K562 (cell line): ENCODE data around the gene NHSL2. TPM values are rescaled to one million over a fixed set of nuclear protein-coding genes. Genes with fewer than 3 reads are reported as not detected.

Experiments used
- ATAC-seq: fragments of 200-7000 bp; cut with Tn5 transposase; 3 replicates; pipeline ENCODE4 v1.9.1; 2020; ENCODE audit warnings: moderate library complexity
- BruUV-seq: library from RNA; stranded (reverse); fragments of 400-500 nt; replicated peaks from 2 replicates; lab custom pipeline; 2021; lab: Mats Ljungman, UMichigan
- CTCF ChIA-PET: fragments of 300-600 bp; formaldehyde crosslinking; extraction: SDS; loops from one replicate; lab custom pipeline; 2021; ENCODE audit warnings: low intra/inter-chr PET ratio; lab: Yijun Ruan, JAX
- POLR2A ChIA-PET: fragments of 300-600, 350-650 bp; sonication (Branson Sonifier 250); formaldehyde crosslinking; extraction: SDS; loops from one replicate; lab custom pipeline; 2021; ENCODE audit warnings: antibody characterized with exemption, inconsistent platforms; lab: Yijun Ruan, JAX
- DNase-seq, 4 experiments: peaks; one replicate each; pipeline versions ENCODE4 v3.0.0 to v3.0.0-alpha.2; 2011 to 2018; ENCODE audit warnings: low spot score in 3 of 4, mixed read lengths in 3 of 4; ENCODE audit errors: extremely low read depth in 1 of 4
- FAIRE-seq: peaks from 2 replicates; lab custom pipeline; 2011; peaks lifted over from hg19 to GRCh38; lab: Jason Lieb, UNC
- H2AFZ ChIP-seq: 2 replicates; pipeline ENCODE4 v1.6.0; 2011; ENCODE audit warnings: low read depth, low read length, control low read depth, inconsistent platforms
- H3K27ac ChIP-seq: fragments of 200-600 bp; 3 replicates; pipeline ENCODE4 v1.8.0; 2011; ENCODE audit warnings: low read depth, mild to moderate bottlenecking, control low read depth, inconsistent platforms, low read length, moderate library complexity, mixed read lengths; ENCODE audit errors: extremely low read depth
- H3K27me3 ChIP-seq, 2 experiments: fragments of 300-600 bp in 1 of 2; 2 replicates in 1 of 2; 3 replicates in 1 of 2; pipeline versions ENCODE4 v1.6.0 to v1.8.0; 2011; ENCODE audit warnings: inconsistent platforms in 2 of 2, low read length in 2 of 2, mild to moderate bottlenecking in 1 of 2, mixed read lengths in 1 of 2, moderate library complexity in 1 of 2; ENCODE audit not compliant: control insufficient read depth in 2 of 2, insufficient read depth in 2 of 2
- H3K36me3 ChIP-seq: fragments of 300-600 bp; 3 replicates; pipeline ENCODE4 v1.8.0; 2011; ENCODE audit warnings: mild to moderate bottlenecking, low read length, inconsistent platforms; ENCODE audit not compliant: control insufficient read depth, insufficient read depth
- H3K4me1 ChIP-seq, 2 experiments: fragments of 200-600 bp in 1 of 2; replicated peaks in 1 of 2; 2 replicates in 1 of 2; 3 replicates in 1 of 2; pipeline versions ENCODE4 v1.5.1 to v1.8.0; 2011; ENCODE audit warnings: inconsistent platforms in 2 of 2, low read length in 2 of 2, mild to moderate bottlenecking in 1 of 2, mixed read lengths in 1 of 2, moderate library complexity in 1 of 2; ENCODE audit not compliant: control insufficient read depth in 2 of 2, insufficient read depth in 2 of 2
- H3K4me2 ChIP-seq: 2 replicates; pipeline ENCODE4 v1.6.1; 2011; ENCODE audit warnings: low read length, control low read depth, inconsistent platforms, mixed read lengths; ENCODE audit not compliant: insufficient read depth
- H3K4me3 ChIP-seq: fragments of 200-600 bp; sonication (generic), shearing (Covaris generic); 2 replicates; pipeline ENCODE4 v1.5.1; 2016; ENCODE audit warnings: control low read depth, inconsistent platforms
- H3K79me2 ChIP-seq: fragments of 200-600 bp; 3 replicates; pipeline ENCODE4 v1.8.0; 2011; ENCODE audit warnings: low read length, inconsistent platforms; ENCODE audit not compliant: control insufficient read depth, insufficient read depth
- H3K9ac ChIP-seq, 2 experiments: 2 replicates each; pipeline versions ENCODE4 v1.6.0 to v1.6.1; 2011; ENCODE audit warnings: low read depth in 2 of 2, low read length in 2 of 2, control low read depth in 1 of 2, inconsistent platforms in 1 of 2, mild to moderate bottlenecking in 1 of 2, mixed read lengths in 1 of 2; ENCODE audit not compliant: insufficient read depth in 1 of 2
- H3K9me1 ChIP-seq: one replicate; pipeline ENCODE4 v1.6.0; 2011; ENCODE audit warnings: inconsistent platforms, mild to moderate bottlenecking, low read length, moderate library complexity; ENCODE audit not compliant: control insufficient read depth, insufficient read depth
- H3K9me3 ChIP-seq: replicated peaks from 2 replicates; pipeline ENCODE4 v1.5.1; 2011; ENCODE audit warnings: low read depth, low read length, inconsistent platforms; ENCODE audit not compliant: control insufficient read depth, insufficient read depth
- H4K20me1 ChIP-seq: replicated peaks from 2 replicates; pipeline ENCODE4 v1.6.1; 2011; ENCODE audit warnings: low read length, inconsistent platforms, mixed read lengths; ENCODE audit not compliant: control insufficient read depth, insufficient read depth
- ATF3 ChIP-seq, 2 experiments: fragments of 450-650 bp in 1 of 2; sonication (generic) in 1 of 2; formaldehyde crosslinking in 1 of 2; IDR thresholded peaks in 1 of 2; conservative IDR thresholded peaks in 1 of 2; 2 replicates each; pipeline versions ENCODE4 v1.6.1 to v1.8.1; 2016 to 2023; ENCODE audit warnings: mild to moderate bottlenecking in 2 of 2, moderate library complexity in 2 of 2, inconsistent platforms in 1 of 2, missing genetic modification reagents in 1 of 2
- BRCA1 ChIP-seq, 2 experiments: fragments of 450-650 bp in 1 of 2; sonication (generic) in 1 of 2; formaldehyde crosslinking in 1 of 2; IDR thresholded peaks; 2 replicates each; pipeline versions ENCODE4 v1.5.0 to v1.6.1; 2017 to 2020; ENCODE audit warnings: mild to moderate bottlenecking in 1 of 2, missing genetic modification reagents in 1 of 2
- CHD4 ChIP-seq: fragments of 200-600 bp; sonication (generic); IDR thresholded peaks from 3 replicates; pipeline ENCODE4 v1.6.1; 2012; ENCODE audit warnings: low read depth, mild to moderate bottlenecking, mixed read lengths, low read length, inconsistent platforms; ENCODE audit not compliant: insufficient read depth, insufficient replicate concordance, poor library complexity, severe bottlenecking
- E2F3 ChIP-seq: fragments of 250-450 bp; sonication (Bioruptor Pico); IDR thresholded peaks from 2 replicates; pipeline ENCODE4 v1.4.0; 2020; ENCODE audit warnings: mild to moderate bottlenecking
- ELF2 ChIP-seq: fragments of 250-450 bp; sonication (Bioruptor Pico); IDR thresholded peaks from 2 replicates; pipeline ENCODE4 v1.5.0; 2021; ENCODE audit warnings: mild to moderate bottlenecking
- ELF4 ChIP-seq: fragments of 450-650 bp; formaldehyde crosslinking; IDR thresholded peaks from 2 replicates; pipeline ENCODE4 v1.4.0; 2022; ENCODE audit warnings: missing genetic modification characterization
- HSF4 ChIP-seq: fragments of 250-450 bp; sonication (Bioruptor Pico); IDR thresholded peaks from 2 replicates; pipeline ENCODE4 v2.1.2; 2022; ENCODE audit warnings: mild to moderate bottlenecking, moderate library complexity, borderline replicate concordance
- MEF2A ChIP-seq: IDR thresholded peaks from 2 replicates; pipeline ENCODE4 v1.6.1; 2011; ENCODE audit warnings: low read depth, mild to moderate bottlenecking, low read length, moderate library complexity; ENCODE audit not compliant: control insufficient read depth
- NKRF ChIP-seq: fragments of 450-650 bp; IDR thresholded peaks from 2 replicates; pipeline ENCODE4 v1.6.1; 2016; ENCODE audit warnings: borderline replicate concordance
- RBM15 ChIP-seq: fragments of 200-400 bp; formaldehyde crosslinking; IDR thresholded peaks from 2 replicates; pipeline ENCODE4 v1.6.1; 2018; ENCODE audit warnings: mild to moderate bottlenecking, low read length, moderate library complexity; ENCODE audit not compliant: insufficient read depth
- U2AF2 ChIP-seq: fragments of 200-400 bp; formaldehyde crosslinking; optimal IDR thresholded peaks from 2 replicates; pipeline ENCODE3; 2017; ENCODE audit warnings: low read depth, mild to moderate bottlenecking, low read length
- ZNF253 ChIP-seq: fragments of 250-450 bp; sonication (Bioruptor Pico); conservative IDR thresholded peaks from 2 replicates; pipeline ENCODE4 v1.6.1; 2021; ENCODE audit warnings: mild to moderate bottlenecking
- ZNF518B ChIP-seq: fragments of 250-450 bp; sonication (Bioruptor Pico); IDR thresholded peaks from 2 replicates; pipeline ENCODE4 v1.5.0; 2021; ENCODE audit warnings: mild to moderate bottlenecking, moderate library complexity
- WGBS: fragments of 100-300 bp; shearing (Covaris generic); methylation state at CpG from one replicate; pipeline ENCODE4 v1.1.6; 2016; ENCODE audit warnings: low coverage, mixed read lengths; ENCODE audit not compliant: insufficient coverage; ENCODE audit errors: missing lambda C conversion rate; 5-methylcytosine and 5-hydroxymethylcytosine counted together
- in situ Hi-C: fragments of 300-500 bp; cut with MboI; formaldehyde crosslinking; loops from 4 replicates; pipeline ENCODE4 v1.15.0; 2018; ENCODE audit warnings: inconsistent platforms, mixed read lengths
- intact Hi-C: fragments of 100-400 bp; cut with micrococcal nuclease; formaldehyde crosslinking; loops from 2 replicates; pipeline ENCODE4 v1.14.2; 2022
- polyA plus RNA-seq, 8 experiments: library from polyadenylated mRNA; depleted of rRNA in 4 of 8; stranded (reverse) in 5 of 8; unstranded in 3 of 8; fragments of >200 nt; fragmentation: Nextera tagmentation in 2 of 8; fragmentation: Illumina TruSeq in 1 of 8; extraction: Ambion mirVana in 2 of 8; extraction: Trizol in 1 of 8; gene quantifications; 2 replicates each; pipeline versions ENCODE4 v1.2.1 to v1.2.3, GENCODE V29; 2011 to 2014; ENCODE audit warnings: inconsistent platforms in 1 of 8, missing spikeins in 1 of 8
- total RNA-seq, 7 experiments: library from RNA; depleted of rRNA in 6 of 7; stranded (reverse); fragments of >200 nt in 6 of 7; fragmentation: Illumina TruSeq in 2 of 7; extraction: Trizol in 2 of 7; gene quantifications; 2 replicates each; pipeline versions ENCODE4 v1.2.1 to v1.2.3, GENCODE V29; 2011 to 2021; ENCODE audit warnings: low replicate concordance in 1 of 7

NHSL2 gene
- total and polyA plus RNA-seq, 9 of the 15 experiments (the other 6 are each of a cell fraction or from before 2014, with no cell fraction given): 0.02 TPM; not detected in 8

GRCh38 chrX:72102760-72103159 lies 192.1 kb downstream of the NHSL2 start:
- no TSS peak for BruUV-seq
- WGBS: 0% methylated on average over 3 of the region's 4 CpGs
- no peak for FAIRE-seq
- no peaks in the 10 kb centered on the region for H4K20me1 ChIP-seq
- H3K9ac ChIP-seq: no peak overlapping the region
- in situ Hi-C loops: no loop called here
- no peak for DNase-seq
- ChIA-PET CTCF (no interaction called here), POLR2A (no interaction called here)
- H3K4me2 ChIP-seq: no peak overlapping the region
- TF ChIP-seq ELF4 (CRISPR knock-in tag): no peak
- no peak for TF ChIP-seq ZNF518B (CRISPR knock-in tag)
- TF ChIP-seq ATF3 (IDR thresholded peaks at IDR 0.05): no peak
- TF ChIP-seq ATF3 (CRISPR knock-in tag; conservative IDR thresholded peaks at IDR 0.05): no peak
- TF ChIP-seq NKRF: no peak
- no peak for TF ChIP-seq BRCA1 (IDR thresholded peaks at IDR 0.05)
- TF ChIP-seq BRCA1 (CRISPR knock-in tag; IDR thresholded peaks at IDR 0.05): no peak
- TF ChIP-seq ELF2 (CRISPR knock-in tag): no peak
- TF ChIP-seq ZNF253: no peak
- TF ChIP-seq E2F3: no peak
- no peak for TF ChIP-seq MEF2A
- TF ChIP-seq CHD4: no peak
- TF ChIP-seq HSF4 (CRISPR knock-in tag): no peak
- TF ChIP-seq U2AF2: no peak
- TF ChIP-seq RBM15: no peak
- H3K79me2 ChIP-seq: no peaks in the 10 kb centered on the region
- peaks cover 0 to 39% of the 10 kb centered on the region in 2 experiments; a peak in 2 of 5 replicates for H3K27me3 ChIP-seq
- intact Hi-C loops: no loop called here
- H2AFZ ChIP-seq: no peak overlapping the region
- H3K4me3 ChIP-seq: no peak overlapping the region
- peaks cover 0 to 5% of the 10 kb centered on the region in 2 experiments; a peak in 1 of 5 replicates for H3K4me1 ChIP-seq
- H3K9me3 ChIP-seq: no peaks in the 10 kb centered on the region
- H3K36me3 ChIP-seq: no peaks in the 10 kb centered on the region
- H3K9me1 ChIP-seq: no peaks in the 10 kb centered on the region
- no peak for ATAC-seq
- no peak overlapping the region for H3K27ac ChIP-seq
